SH-SY5Y (cell line): ENCODE measurements around the gene HPCAL1.

ENCODE experiments used
- GATA2 ChIP-seq: IDR thresholded peaks from 2 replicates; pipeline ENCODE4 v1.6.1; 2011; ENCODE audit warnings: mild to moderate bottlenecking, low read depth, low read length
- GATA3 ChIP-seq: IDR thresholded peaks from 2 replicates; pipeline ENCODE4 v1.6.1; 2011; ENCODE audit warnings: low read depth, mild to moderate bottlenecking, low read length, moderate library complexity

GRCh38 chr2:10350761-10351160, 48.1 kb downstream of the HPCAL1 start:
- no peak for TF ChIP-seq GATA2
- no peak for TF ChIP-seq GATA3
